Cortex of kidney (tissue), 1 donor: ENCODE results near the gene NBAS.

Source experiments
- DNase-seq: peaks from one replicate; lab custom pipeline; 2025; lab: John Stamatoyannopoulos, UW

The NBAS gene

GRCh38 chr2:15128846-15129245 is 432.3 kb downstream of the NBAS start:
- DNase-seq, result no peak

- DNase-seq, result no peak
Observed at GRCh38 chr2:15127876-15128275, 433.3 kb downstream of the NBAS start.

GRCh38 chr2:15127301-15127700 is 433.8 kb downstream of the NBAS start:
- no peak for DNase-seq

DNA sequence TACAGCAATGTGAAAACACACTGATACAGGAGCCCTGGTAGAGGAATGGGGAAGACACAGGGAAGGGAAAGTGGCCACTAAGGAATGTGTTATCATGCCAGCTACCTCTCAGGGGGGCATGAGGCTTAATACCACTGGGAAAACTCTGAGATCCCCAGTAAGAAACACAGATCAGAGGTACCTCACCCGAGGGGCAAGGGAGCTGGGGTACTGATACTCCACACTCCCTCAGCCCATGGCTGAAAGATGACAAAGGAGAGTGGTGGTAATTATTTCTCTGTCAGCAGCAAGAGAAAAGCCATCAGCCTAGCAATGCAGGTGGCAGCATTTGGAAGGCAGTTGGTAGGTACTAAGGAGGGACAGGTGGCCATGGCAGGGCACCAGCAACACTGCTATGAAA is 434.8 kb downstream of the NBAS start:
- no peak for DNase-seq

- DNase-seq, result no peak
Observed at GRCh38 chr2:15122915-15123314, 438.2 kb downstream of the NBAS start.

DNA sequence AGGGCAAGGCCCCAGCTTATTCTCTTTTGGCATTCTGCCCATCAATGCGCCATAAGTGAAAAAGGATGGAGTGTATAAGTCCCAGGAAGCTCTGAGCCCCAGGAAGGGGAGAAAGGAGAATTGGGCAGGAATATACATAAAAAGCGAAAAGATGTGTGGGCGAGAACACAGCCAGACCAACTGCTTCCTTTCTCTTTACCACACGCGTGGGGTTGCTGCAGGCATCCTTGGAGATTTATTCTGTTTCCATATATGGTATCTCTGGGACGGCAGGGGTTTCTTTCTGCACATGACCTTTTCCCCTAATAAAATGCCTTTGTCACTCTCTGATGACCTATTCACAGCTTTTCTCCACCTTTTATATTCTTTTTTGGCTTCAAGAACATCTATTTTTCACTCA is 440.5 kb downstream of the NBAS start:
- DNase-seq, result no peak

GRCh38 chr2:15119722-15120175 is 441.4 kb downstream of the NBAS start:
- no peak for DNase-seq

GRCh38 chr2:15117409-15118050 is 443.6 kb downstream of the NBAS start:
- DNase-seq, result no peak
